Measurements from ENCODE around the gene RNF167. TPM values are rescaled to one million over a fixed set of nuclear protein-coding genes. Genes with fewer than 3 reads are reported as not detected.

RNF167 gene
- total and polyA plus RNA-seq, 2 donors (not counting 3 experiments of a cell fraction or from before 2014, with no cell fraction given) = 60.2 to 87.6 TPM

GRCh38 chr17:4898927-4899326, 41.1 kb upstream of the RNF167 start:
- POLR2A ChIA-PET = interaction anchor here (0.6 kb wide), 1 partner anchor 118 kb away, joined by 4 read pairs; no protein-coding TSS in a partner anchor
- CTCF ChIA-PET = interaction anchor here (0.7 to 2.4 kb wide), 7 partner anchors 10 to 189 kb away, joined by 3 to 9 read pairs (median 6); partner anchors contain the start of genes ARRB2 and MED11
- BruUV-seq (replicated peaks) = no TSS peak

More at GRCh38 chr17:4898927-4899326, 41.1 kb upstream of the RNF167 start:
- intact Hi-C loops (cut with micrococcal nuclease) = no loop called here
- dilution Hi-C loops (cut with MboI; ENCODE audit: extremely low pct_ligation_motif_present, low sequenced_read_pairs) = no loop called here
- Histone ChIP-seq H3K4me3 (replicated peaks in 1 of 3; ENCODE audit: insufficient read depth in 1 of 3, low read depth in 1 of 3, low read length in 3 of 3) (peak overlapping the region in 2 of 3 experiments; percentile 12 to 32), H3K36me3 (ENCODE audit: control insufficient read depth in 2 of 2, extremely low read depth in 1 of 2, insufficient read depth in 2 of 2, low read length in 2 of 2) (peaks cover 0 to 31% of the 10 kb centered on the region in 2 experiments), H3K27ac (ENCODE audit: insufficient read depth, low read depth, low read length) (no peak overlapping the region), H3K4me1 (ENCODE audit: control insufficient read depth, extremely low read depth, insufficient read depth, low read length) (peaks cover 10% of the 10 kb centered on the region), H3K9me1 (replicated peaks; ENCODE audit: control insufficient read depth, extremely low read depth, insufficient read depth, low read length) (no peaks in the 10 kb centered on the region), H3K4me2 (ENCODE audit: insufficient read depth, low read length) (peak overlapping the region; percentile 67), H3K9ac (replicated peaks; ENCODE audit: extremely low read depth, insufficient read depth, low read length) (peak overlapping the region; percentile 10), H3K79me2 (ENCODE audit: control insufficient read depth, insufficient read depth, low read length) (no peaks in the 10 kb centered on the region), H3K27me3 (ENCODE audit: control insufficient read depth in 2 of 2, insufficient read depth in 2 of 2, low read length in 2 of 2) (no peaks in the 10 kb centered on the region), H4K20me1 (replicated peaks; ENCODE audit: control insufficient read depth, extremely low read depth, insufficient read depth, low read length) (no peaks in the 10 kb centered on the region), H2AFZ (ENCODE audit: low read depth, low read length) (no peak overlapping the region), H3K9me3 (replicated peaks; ENCODE audit: control insufficient read depth, insufficient read depth, low read length) (no peaks in the 10 kb centered on the region)
- TF ChIP-seq POLR2AphosphoS5 (IDR thresholded peaks at IDR 0.05; ENCODE audit: insufficient read depth, low read depth, low read length) (no peak), POLR2A (IDR thresholded peaks at IDR 0.05; ENCODE audit: low read depth, low read length) (no peak), EZH2 (IDR thresholded peaks at IDR 0.05; ENCODE audit: borderline replicate concordance, low read depth, low read length, severe bottlenecking) (no peak), MYC (IDR thresholded peaks at IDR 0.05; ENCODE audit: low read depth, low read length) (no peak), CTCF (IDR thresholded peaks at IDR 0.05; ENCODE audit: extremely low read depth in 1 of 2, insufficient read depth in 1 of 2, low read depth in 1 of 2, low read length in 2 of 2) (no peak), GATA2 (IDR thresholded peaks at IDR 0.05; ENCODE audit: insufficient read depth, insufficient read length, low read depth, low read length) (no peak), JUN (IDR thresholded peaks at IDR 0.05; ENCODE audit: borderline replicate concordance, insufficient read depth, insufficient read length, low read depth) (no peak), FOS (IDR thresholded peaks at IDR 0.05; ENCODE audit: borderline replicate concordance, insufficient read depth, low read length) (no peak), MAX (IDR thresholded peaks at IDR 0.05; ENCODE audit: insufficient read depth, insufficient read length) (no peak)
- FAIRE-seq (no peak), DNase-seq (ENCODE audit: low read depth, low spot score) (no peak)

Measured in endothelial cell of umbilical vein (primary cell).